HG03066 (cell line): ENCODE data around the gene WIPF3.

Experiments
- ATAC-seq: cut with Tn5 transposase; IDR thresholded peaks from one replicate; pipeline ENCODE4 v1.9.1; 2021; ENCODE audit warnings: low read depth; ENCODE audit not compliant: unreplicated experiment

The WIPF3 gene, protein sequence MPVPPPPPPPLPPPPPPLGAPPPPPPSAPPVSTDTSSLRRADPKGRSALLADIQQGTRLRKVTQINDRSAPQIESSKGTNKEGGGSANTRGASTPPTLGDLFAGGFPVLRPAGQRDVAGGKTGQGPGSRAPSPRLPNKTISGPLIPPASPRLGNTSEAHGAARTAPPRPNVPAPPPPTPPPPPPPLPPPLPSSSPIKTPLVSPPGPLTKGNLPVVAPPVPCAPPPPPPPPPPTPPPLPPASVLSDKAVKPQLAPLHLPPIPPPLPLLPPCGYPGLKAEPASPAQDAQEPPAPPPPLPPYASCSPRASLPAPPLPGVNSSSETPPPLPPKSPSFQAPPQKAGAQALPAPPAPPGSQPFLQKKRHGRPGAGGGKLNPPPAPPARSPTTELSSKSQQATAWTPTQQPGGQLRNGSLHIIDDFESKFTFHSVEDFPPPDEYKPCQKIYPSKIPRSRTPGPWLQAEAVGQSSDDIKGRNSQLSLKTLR

DNA sequence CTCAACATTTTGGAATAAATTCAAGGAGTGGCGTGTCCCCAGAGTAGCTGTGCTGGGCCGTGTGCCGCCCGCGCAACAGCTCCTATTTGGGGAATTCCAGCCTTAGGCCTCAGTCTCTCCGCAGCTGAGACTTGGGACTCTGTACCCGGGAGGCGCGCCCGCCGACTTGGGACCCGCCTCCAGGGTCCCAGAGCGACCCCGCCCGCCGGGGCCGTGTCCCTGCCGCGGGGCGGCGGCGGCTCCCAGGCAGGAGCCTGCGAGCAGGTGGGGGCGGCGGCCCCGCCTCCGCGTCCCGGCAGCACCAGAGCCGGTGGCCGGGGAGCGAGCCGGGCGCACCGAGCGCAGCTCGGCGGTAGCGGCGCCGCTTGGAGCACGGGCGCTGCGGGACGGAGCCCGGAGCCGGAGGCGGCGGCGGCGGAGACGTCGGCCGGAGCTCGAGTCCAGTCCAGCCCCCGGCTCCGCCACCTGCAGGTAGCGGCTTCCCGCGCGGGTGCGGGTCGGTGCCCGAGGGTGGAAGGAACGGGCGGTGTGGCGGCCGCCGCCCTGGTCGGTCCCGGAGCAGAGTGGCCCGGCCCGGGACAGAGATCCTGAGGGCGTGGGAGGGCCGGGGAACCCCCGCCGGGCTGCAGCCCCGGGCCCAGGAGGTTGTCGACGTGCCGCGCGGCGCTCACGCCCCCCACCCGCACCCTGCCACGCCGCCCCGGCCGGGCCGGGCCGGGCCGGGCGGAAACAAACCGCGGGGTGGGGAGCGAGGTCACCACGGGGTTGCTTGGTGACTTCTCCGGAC, at the start of gene WIPF3:
Gene WIPF3, plus strand, starts transcription at position 301 of the 787 bp plus-strand sequence. CDS start 28,217 bp downstream, outside the sequence.
- ATAC-seq = no peak

DNA sequence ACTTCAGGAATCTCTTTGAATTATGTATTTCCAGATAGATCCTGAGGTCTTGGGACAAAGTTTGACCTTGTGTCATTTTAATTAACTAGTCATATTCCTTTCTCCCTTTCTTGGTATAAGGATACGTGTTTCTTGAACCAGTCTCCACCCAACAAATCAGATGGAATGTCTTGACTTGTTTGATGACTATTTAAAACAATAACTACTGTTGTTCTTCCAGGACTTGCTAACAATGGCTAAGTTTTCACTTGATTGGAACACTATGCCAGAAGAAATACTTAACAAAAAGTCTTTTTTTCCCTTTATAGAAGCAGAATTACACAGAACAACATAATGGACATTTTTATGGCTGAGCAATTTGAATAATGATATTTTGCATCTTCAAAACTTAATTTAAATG, 43.0 kb upstream of the WIPF3 start:
- ATAC-seq = no peak

DNA sequence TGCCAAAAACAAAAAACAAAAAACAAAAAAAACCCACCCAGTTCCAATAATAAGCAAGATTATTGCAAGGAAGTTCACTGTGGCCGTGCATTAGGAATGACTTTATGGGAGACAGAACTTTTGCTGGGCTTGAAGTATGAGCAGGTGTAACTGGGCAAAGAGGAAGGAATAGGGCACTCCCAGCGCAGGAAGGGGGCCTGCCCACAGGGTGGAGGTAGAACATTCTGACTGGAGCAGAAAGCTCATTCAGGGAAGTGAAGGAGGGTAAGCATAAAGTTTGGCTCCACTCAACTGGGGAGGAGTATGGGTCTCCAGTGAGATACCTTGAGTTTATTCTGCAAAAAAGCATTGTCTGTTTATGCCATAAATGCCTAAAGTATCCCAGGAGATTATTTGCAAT, 42.1 kb upstream of the WIPF3 start:
- ATAC-seq = no peak

DNA sequence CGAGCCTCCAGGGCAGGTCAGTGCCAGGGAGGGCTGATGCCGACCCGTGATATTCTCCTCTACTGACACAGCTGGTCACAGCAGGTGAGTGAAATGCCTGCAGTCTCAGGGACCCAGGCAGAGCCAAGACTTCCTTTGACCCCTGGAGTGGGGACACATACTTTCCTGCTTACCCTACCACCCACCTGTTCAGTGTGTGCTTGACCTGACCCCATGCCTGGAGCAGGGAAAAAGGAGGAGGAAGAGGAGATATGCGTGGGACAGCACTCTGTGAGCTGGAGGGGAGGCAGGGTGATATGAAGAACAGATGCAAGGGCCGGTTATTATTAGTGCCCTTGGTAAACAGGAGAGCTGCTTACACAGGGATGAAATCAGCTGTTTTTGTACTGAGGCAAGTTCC, 40.8 kb upstream of the WIPF3 start:
- ATAC-seq = no peak

DNA sequence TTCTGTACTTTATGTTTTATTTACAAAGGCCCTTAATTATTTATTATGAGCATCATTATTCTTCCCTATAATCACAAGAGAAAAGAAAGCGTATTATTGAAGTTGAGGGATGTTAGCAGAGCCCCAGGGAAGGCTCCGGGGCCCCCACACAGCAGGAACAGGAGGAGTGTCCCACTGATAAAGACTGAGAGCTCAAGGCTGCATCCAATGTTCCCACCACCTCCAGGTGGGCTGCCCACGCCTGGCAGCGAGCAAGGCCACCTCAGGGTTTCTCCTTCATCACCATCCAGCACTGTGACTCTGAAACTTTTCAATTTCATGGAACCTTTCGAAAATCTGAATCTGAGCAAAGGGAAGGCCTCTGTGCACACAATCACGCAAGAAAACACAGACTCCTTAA, 35.9 kb upstream of the WIPF3 start:
- ATAC-seq = no peak

DNA sequence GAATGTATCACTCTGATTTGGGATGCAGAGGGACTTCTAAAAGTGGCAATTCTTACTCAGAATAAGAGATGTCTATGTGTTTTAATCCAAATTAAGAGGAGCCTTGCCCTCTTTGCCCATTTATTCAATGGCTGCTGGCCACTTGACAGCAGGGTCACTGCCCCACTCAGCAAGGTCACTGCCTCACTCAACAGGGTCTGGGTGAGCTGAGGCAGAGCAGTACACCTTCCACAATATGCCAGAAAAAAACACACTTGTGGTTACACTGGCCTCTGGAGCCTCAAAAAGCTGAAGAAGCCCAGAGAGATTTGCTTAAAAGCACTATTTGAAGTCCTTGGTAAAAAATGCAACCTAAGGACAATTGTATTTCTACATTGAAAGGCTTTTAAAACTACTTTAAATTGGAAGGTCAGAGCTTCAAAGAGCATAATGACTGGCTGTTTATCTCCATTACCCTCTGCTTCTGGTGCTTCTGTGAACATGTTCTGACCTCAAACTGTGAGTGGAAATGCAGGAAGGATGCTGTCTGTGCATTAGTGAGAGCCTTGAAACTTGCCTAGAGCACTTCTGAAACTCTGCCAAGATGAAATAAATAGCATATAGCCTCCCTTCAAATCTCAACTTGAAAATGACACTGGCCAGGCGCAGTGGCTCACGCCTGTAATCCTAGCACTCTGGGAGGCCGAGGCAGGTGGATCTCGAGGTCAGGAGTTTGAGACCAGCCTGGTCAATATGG, 35.1 kb upstream of the WIPF3 start:
- no peak for ATAC-seq

DNA sequence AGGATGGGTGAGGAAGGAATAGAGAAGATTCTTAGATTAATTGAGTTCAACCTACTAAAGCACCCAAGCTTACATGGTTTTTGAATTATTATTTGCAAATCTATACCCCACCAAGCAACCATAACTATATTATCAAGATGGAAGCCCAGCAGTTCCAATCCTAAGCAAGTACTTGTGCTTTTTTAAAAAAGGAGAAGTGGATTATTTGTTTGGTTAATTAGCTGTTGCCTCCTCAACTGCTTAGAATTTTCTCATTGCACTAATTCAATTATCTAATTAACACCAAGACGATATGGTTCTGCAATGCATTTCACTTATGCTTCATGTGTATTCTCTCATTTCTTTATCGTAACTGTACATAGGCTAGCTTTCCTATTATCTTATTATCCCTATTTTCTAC, 27.3 kb upstream of the WIPF3 start:
- no peak for ATAC-seq

DNA sequence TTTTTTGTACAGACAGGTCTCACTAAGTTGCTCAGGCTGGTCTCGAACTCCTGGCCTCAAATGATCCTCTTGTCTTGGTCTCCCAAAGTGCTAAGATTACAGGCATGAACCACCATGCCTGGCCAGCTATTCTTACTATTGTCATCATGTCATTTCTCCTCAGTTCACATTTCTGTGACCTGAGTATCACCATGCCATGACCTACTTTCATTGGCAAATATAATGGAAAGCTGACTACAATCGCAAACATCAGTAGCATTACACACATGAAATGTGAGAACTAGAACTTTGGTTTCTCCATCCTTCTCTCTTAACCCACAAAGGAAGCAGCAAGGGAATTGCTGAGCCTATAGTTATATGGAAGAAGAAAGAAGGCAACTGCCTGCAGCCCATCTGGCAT, 26.0 kb upstream of the WIPF3 start:
- ATAC-seq = no peak

DNA sequence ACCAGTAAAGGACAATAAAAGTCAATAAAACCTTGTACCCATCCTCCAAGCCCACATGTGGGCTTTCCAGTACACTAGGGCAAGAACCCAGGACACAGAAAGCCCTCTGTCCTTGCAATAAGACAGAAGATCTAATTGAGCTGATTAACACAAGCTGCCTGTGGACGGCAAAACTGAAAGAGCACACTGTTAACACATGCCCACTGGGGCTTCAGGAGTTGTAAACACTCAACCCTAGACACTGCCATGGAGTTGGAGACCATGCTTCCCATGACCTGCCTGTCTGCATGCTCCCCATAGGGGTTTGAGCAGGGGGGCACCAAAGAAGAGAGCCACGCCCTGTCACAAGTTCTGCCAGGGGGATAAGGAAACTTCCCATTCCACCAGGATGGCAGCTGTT, 22.6 kb upstream of the WIPF3 start:
- no peak for ATAC-seq

DNA sequence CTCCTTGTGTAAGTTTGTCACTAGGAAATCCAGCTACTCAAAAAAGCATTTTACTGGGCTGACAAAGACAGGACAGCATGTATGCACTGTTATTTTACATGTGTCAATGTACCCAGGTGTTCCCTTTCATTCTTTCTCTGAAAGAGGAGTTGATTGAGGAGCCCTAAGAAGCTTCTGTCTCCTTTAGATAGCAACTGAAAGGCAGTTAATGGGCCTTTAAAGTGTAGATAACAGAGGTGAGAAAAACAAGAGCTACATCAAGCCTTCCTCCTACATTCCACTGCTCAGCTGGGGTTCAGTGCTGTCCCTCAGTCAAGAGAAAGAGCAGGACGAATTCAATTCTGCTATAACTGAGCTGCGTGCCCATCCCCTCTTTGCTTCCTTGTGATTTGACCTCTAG, 12.8 kb upstream of the WIPF3 start:
- no peak for ATAC-seq

DNA sequence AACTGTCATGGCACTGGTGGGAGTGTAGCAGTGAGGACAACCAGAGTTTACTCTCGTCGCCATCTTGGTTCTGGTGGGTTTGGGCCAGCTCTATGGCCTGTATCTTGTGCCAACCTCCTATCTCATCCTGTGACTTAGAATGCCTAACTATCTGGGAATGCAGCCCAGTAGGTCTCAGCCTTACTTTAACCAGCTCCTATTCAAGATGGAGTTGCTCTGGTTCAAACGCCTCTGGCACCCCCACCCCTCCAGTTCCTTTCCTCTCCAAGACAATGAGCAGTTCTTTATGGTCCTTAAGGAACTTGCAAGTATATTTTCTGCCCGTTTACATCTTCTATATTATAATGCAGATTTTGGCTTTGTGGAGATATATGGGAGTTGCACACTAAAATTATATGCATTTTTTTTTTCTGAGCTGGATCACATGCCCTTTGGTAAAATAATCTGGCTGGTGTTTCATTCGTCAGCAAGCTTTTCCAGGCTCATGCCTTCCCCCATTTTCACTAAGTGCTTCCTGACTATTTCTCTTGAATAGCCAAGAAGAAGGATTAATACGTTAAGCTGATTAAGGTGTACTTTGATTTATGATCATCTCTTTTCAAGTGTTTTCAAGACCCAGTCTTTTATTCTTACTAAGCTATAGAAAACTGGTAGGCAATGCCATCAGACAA, 11.2 kb upstream of the WIPF3 start:
- no peak for ATAC-seq

DNA sequence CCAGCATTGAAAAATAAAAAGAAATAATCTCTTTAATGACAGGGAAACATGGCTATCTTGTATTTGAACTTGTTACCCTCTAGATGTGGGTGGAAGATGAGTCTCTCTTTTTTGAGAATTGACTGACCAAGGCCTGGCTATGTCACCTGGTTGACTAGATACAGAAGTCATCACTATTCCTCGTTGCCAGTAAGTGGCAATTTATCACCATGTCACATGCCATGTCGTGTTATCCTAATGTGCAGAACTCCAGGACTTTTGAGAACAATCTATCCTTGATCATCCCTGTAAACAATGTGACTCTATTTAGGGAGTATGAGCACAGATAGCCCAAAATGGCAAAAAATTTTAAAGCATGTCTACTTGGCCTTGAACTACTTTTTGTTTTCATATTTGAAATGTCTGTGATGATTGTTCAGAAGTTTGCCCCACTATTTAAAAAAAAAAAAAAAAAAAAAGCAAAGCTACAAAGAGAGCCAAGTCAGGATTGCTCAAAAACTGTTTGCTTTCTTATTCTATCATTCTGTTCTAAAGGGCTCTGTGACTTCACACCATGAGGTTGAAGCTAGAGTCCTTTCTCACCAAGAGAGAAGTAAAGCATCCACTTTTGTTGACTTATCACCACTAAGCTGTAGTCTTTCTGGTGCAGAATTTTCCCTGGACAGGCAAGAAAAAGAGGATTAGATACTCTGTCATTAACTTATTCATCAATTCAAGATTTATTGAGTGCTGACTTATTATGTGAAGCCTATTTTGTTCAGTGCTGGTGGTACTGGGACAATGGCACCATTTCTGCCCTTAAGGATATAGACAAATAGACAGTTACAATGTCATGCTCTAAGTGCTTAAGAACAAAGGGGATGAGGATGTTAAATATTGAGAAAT, 10.4 kb upstream of the WIPF3 start:
- no peak for ATAC-seq

DNA sequence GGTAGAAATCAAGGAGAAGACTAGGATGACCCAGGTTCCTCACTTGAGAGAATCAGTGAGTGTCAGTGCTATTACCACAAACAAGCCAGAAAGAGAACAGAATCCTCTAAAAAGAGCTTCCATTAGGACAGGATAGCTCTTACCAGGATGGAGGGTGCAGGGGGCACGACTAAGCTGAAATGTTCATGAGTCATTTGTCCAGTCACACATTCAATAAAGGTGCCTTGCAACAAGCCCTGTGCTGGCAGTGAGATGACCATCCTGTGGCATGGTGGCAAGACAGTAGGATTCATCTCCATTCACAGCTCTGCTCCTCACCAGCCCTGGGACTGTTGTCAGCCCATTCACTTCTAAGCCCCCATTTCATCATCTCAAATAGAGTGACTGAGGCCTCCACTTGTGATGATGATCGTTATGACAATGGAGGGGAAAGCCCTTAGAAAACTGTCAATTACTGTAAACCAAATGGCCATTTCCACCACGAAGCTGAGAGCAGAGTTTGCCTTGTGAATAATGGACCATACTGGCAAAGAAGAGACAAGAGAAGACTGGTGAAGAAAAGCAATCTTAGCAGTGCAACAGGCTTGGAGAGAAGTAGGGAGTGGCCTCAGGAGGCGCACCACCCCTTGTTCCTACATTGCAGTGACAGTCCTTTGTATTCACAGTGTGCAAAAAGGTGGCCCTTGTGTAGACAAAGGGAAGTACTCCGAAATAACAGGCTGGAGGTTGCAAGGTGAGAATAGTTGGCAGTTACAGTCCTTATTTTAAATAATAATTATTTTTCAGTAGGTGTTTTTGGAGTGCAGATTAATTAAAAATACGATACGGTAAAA, 9.0 kb upstream of the WIPF3 start:
- ATAC-seq = no peak

DNA sequence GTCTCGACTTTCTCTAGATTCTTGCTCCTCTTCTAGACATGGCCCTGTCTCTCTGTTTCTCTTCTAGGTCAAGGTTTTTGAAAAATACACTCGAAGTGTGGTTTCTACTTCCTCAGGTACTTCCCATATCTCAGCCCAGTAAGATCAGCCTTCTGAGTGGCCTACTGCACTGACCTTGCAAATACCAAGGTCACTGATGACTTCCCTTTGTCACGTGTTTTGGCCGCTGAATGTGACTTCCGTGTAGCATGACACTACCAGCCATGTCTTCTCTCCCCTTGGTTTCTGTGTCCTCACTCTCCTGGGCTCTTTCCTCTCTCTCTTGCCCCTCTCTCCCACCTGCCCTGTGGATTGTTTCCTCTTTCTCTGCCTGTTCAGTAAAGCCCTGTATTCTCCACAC, 7.9 kb upstream of the WIPF3 start:
- ATAC-seq = no peak

DNA sequence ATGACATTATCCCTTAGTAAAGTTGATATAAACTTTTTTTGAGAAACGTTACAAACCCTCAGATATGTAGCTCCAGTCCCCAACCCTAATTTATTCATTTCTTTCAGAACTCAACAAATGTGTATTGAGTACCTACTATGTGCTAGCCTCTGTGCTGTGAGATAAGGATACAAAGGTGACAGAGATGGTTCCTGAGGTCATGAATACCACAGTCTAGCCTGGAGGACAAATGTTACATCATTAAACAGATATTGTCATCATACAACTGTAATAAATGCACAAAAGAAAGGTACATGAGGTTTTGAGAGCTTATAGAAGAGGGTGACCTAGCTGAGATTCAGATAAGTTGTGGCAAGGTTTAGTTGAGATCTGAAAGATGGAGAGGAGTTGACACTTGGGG, 4.4 kb upstream of the WIPF3 start:
- no peak for ATAC-seq

DNA sequence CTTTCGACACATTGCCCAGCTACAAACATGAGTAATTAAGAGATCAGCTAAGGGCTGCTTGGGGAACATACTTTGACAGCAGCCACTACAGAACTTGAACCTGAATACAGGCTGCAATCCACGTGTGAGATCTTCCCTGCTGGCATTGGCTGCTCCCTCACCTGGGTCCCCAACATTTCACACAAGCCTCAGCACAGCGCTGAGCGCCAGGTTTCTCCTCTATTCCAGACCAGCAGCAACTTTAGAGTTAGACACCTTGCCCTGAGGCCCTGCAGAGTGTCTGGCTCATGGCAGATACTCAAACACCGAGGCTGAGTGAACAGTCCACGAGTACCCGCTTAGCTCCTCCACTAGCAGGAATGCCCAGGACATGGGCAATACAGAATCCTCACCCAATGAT, 1.3 kb upstream of the WIPF3 start:
- ATAC-seq = no peak

DNA sequence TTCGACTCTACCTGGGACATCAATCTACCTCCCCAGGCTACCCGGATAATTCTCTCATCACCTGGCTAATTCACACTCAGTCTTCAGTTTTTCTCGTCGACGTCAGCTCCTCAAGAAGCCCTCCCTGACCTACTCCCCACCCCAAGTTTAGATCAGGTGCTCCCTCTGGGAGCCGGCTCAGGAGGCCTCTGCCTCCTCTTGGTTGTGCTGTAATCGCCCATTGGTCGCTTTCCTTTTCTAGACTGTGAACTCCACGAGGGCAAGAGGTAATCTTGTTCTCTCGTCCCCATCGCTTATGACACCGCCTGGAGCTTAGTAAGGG, 461 bp upstream of the WIPF3 start:
- ATAC-seq = no peak

DNA sequence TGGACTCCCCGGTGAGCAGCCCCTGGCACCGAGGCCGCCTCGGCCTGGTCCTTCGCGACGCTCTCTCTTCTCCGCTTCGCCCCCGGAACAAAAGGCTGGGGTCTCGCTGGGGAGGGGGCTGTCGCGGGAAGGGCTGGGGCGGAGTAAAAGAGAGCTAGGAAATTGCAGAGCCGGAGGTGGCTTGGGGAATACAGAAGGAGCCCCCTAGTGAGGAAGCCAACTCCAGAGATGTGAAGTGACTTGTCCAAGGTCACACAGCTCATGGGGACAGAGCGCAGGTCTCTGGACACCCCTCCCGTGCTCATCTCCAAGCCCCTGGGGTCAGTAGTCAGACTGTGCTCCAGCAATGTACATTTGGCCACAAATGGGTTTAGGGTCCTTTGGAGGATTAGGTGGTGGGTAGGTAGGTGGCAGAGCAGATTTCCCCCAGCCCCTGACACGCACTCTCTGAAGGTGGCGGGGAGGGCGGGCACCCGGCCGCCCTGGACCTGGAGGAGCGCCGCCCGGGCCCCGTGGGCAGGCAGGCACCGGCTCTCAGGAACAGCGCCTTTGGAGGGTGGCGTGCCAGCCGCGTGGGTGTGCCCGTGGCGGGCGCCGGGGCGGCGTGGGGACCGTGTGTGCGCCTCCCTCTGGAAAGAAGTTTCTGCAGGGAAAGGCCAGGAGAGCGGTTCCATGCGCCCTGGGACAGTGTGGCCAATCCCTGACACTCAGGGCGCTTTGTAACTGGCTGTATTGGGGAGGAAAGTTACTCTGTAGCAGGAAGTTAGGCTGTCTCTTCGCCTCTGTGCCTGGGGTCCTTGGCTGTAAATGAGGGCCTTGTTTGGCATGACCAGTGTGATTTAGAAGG, 910 bp downstream of the WIPF3 start:
- no peak for ATAC-seq
